HG03469 (cell line): Measurements from ENCODE around the gene MATN3.

Source experiments
- ATAC-seq: cut with Tn5 transposase; IDR thresholded peaks from one replicate; pipeline ENCODE4 v1.9.1; 2021; ENCODE audit warnings: mild to moderate bottlenecking, moderate library complexity, moderate number of reproducible peaks; ENCODE audit not compliant: unreplicated experiment

The MATN3 gene

GRCh38 chr2:20040489-20041172, 28.2 kb upstream of the MATN3 start:
- no peak for ATAC-seq

GRCh38 chr2:20037660-20038059, 25.2 kb upstream of the MATN3 start:
- no peak for ATAC-seq

GRCh38 chr2:20035955-20036666, 23.6 kb upstream of the MATN3 start:
- ATAC-seq = no peak

- ATAC-seq = no peak
Measured at GRCh38 chr2:20034821-20035220, 22.4 kb upstream of the MATN3 start.

GRCh38 chr2:20034218-20034617, 21.8 kb upstream of the MATN3 start:
- no peak for ATAC-seq

- ATAC-seq = no peak
Measured at GRCh38 chr2:20033322-20033721, 20.9 kb upstream of the MATN3 start.

GRCh38 chr2:20030224-20030623, 17.8 kb upstream of the MATN3 start:
- no peak for ATAC-seq

- no peak for ATAC-seq
Measured at GRCh38 chr2:20027705-20028434, 15.4 kb upstream of the MATN3 start.

GRCh38 chr2:20027260-20027677, 14.8 kb upstream of the MATN3 start:
- no peak for ATAC-seq

- no peak for ATAC-seq
Measured at GRCh38 chr2:20025065-20025786, 12.8 kb upstream of the MATN3 start.

- no peak for ATAC-seq
Measured at GRCh38 chr2:20023688-20024087, 11.2 kb upstream of the MATN3 start.

- no peak for ATAC-seq
Measured at GRCh38 chr2:20021405-20022009, 9.0 kb upstream of the MATN3 start.

- no peak for ATAC-seq
Measured at GRCh38 chr2:20019747-20020146, 7.3 kb upstream of the MATN3 start.

- ATAC-seq = no peak
Measured at GRCh38 chr2:20018601-20019152, 6.2 kb upstream of the MATN3 start.

GRCh38 chr2:20016346-20016745, 3.9 kb upstream of the MATN3 start:
- ATAC-seq = no peak

GRCh38 chr2:20015482-20016083, 3.1 kb upstream of the MATN3 start:
- no peak for ATAC-seq

- no peak for ATAC-seq
Measured at GRCh38 chr2:20013126-20013849, 820 bp upstream of the MATN3 start.

GRCh38 chr2:20012032-20012281, 511 bp downstream of the MATN3 start:
- ATAC-seq = no peak

GRCh38 chr2:20011276-20012031, 1.0 kb downstream of the MATN3 start:
- ATAC-seq = no peak
